MM.1S (cell line): ENCODE results near the gene FMN2.

Experiments used
- DNase-seq: peaks from one replicate; pipeline ENCODE4 v3.0.0-alpha.2; 2015
- H2AFZ ChIP-seq: fragments of 300-600 bp; sonication (generic); 2 replicates; pipeline ENCODE4 v1.6.0; 2016; ENCODE audit warnings: antibody characterized with exemption, low read length
- H3F3A ChIP-seq: fragments of 300-600 bp; sonication (generic); 2 replicates; pipeline ENCODE4 v1.6.1; 2016; ENCODE audit warnings: mild to moderate bottlenecking, antibody characterized with exemption, low read length, moderate library complexity, mixed read lengths; ENCODE audit not compliant: insufficient read depth
- H3K27ac ChIP-seq: fragments of 300-600 bp; sonication (generic); 2 replicates; pipeline ENCODE4 v1.5.1; 2016; ENCODE audit warnings: mild to moderate bottlenecking, low read length
- H3K27me3 ChIP-seq: fragments of 300-600 bp; sonication (generic); replicated peaks from 2 replicates; pipeline ENCODE4 v1.6.0; 2016; ENCODE audit warnings: low read length; ENCODE audit not compliant: insufficient read depth
- H3K36me3 ChIP-seq: fragments of 300-600 bp; sonication (generic); replicated peaks from 2 replicates; pipeline ENCODE4 v1.6.1; 2016; ENCODE audit warnings: mild to moderate bottlenecking, low read length, mixed read lengths; ENCODE audit not compliant: insufficient read depth
- H3K4me1 ChIP-seq: fragments of 300-600 bp; sonication (generic); 2 replicates; pipeline ENCODE4 v1.6.1; 2016; ENCODE audit warnings: low read length, mixed read lengths
- H3K4me2 ChIP-seq: fragments of 300-600 bp; sonication (generic); 2 replicates; pipeline ENCODE4 v1.6.0; 2016; ENCODE audit warnings: low read depth, low read length
- H3K4me3 ChIP-seq: fragments of 300-600 bp; sonication (generic); 2 replicates; pipeline ENCODE4 v1.5.1; 2016; ENCODE audit warnings: low read length, mixed read lengths
- H3K79me2 ChIP-seq: fragments of 300-600 bp; sonication (generic); 2 replicates; pipeline ENCODE4 v1.6.1; 2016; ENCODE audit warnings: mixed run types, low read length, mixed read lengths
- H3K9ac ChIP-seq: fragments of 300-600 bp; sonication (generic); 2 replicates; pipeline ENCODE4 v1.6.1; 2016; ENCODE audit warnings: low read length, mixed read lengths
- H3K9me2 ChIP-seq: fragments of 300-600 bp; sonication (generic); replicated peaks from 2 replicates; pipeline ENCODE4 v1.6.1; 2016; ENCODE audit warnings: mild to moderate bottlenecking, low read length, mixed read lengths; ENCODE audit not compliant: insufficient read depth
- H3K9me3 ChIP-seq: fragments of 300-600 bp; sonication (generic); replicated peaks from 2 replicates; pipeline ENCODE4 v1.6.1; 2016; ENCODE audit warnings: mild to moderate bottlenecking, low read length, mixed read lengths; ENCODE audit not compliant: insufficient read depth
- H4K20me1 ChIP-seq: fragments of 300-600 bp; sonication (generic); 2 replicates; pipeline ENCODE4 v1.6.1; 2016; ENCODE audit warnings: mild to moderate bottlenecking, low read length, moderate library complexity, mixed read lengths; ENCODE audit not compliant: insufficient read depth
- CTCF ChIP-seq: fragments of 300-600 bp; sonication (generic); IDR thresholded peaks from 2 replicates; pipeline ENCODE4 v1.5.1; 2016; ENCODE audit warnings: antibody characterized with exemption, low read length, mixed read lengths
- EZH2 ChIP-seq: fragments of 300-600 bp; sonication (generic); optimal IDR thresholded peaks from 2 replicates; pipeline ENCODE3; 2017; ENCODE audit warnings: low read depth, mild to moderate bottlenecking, antibody characterized with exemption, low read length, mixed read lengths
- EZH2phosphoT487 ChIP-seq: fragments of 300-600 bp; sonication (generic); IDR thresholded peaks from 2 replicates; pipeline ENCODE4 v1.6.1; 2018; ENCODE audit warnings: antibody characterized with exemption, low read length

Gene FMN2

DNA sequence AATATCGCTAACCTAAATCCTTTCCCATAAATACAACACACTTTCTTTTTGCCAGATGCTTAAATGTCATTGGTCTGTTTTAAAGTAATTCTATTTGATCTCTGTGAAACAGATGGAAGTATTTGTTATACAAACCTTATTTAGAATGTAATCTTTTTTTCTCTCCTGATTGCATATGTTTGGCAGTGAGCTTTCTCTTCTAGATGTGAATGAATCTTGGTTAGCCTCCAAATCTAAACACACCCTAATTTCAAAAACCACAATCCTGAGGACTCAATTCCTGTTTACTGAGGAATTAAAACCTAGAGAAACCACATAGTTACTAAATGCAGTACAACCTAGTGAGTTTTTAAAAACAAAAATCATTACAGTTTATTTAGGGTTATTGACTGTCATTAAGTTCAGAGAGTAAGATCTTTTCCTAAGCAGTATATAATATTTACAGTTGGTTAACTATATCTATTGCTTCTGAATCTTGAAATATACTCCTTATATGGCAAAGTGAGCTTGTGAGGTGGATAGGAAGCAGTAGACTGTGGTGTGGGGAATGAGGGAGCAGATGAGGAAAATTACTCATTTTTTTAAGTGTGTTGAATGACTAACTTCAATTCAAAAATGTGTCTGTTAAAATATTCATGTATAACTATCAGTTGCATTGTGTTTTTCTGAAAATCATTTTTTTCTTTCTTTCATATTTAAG lies 218.7 kb downstream of the FMN2 start:
- DNase-seq: no peak
- H3K4me3 ChIP-seq: no peak overlapping the region
- H3K9me3 ChIP-seq: no peaks in the 10 kb centered on the region
- no peaks in the 10 kb centered on the region for H4K20me1 ChIP-seq
- H2AFZ ChIP-seq: no peak overlapping the region
- no peaks in the 10 kb centered on the region for H3K4me1 ChIP-seq
- H3K9ac ChIP-seq: no peak overlapping the region
- H3K36me3 ChIP-seq: no peaks in the 10 kb centered on the region
- H3K9me2 ChIP-seq: no peaks in the 10 kb centered on the region
- no peaks in the 10 kb centered on the region for H3K27me3 ChIP-seq
- H3K27ac ChIP-seq: no peak overlapping the region
- no peaks in the 10 kb centered on the region for H3F3A ChIP-seq
- H3K4me2 ChIP-seq: no peak overlapping the region
- TF ChIP-seq EZH2phosphoT487: no peak
- no peak for TF ChIP-seq EZH2
- TF ChIP-seq CTCF: no peak
- no peaks in the 10 kb centered on the region for H3K79me2 ChIP-seq

- no peak overlapping the region for H3K9ac ChIP-seq
- no peak for DNase-seq
- no peaks in the 10 kb centered on the region for H3K4me1 ChIP-seq
- H3K4me3 ChIP-seq: no peak overlapping the region
- no peaks in the 10 kb centered on the region for H3K9me2 ChIP-seq
- TF ChIP-seq EZH2phosphoT487 (no peak), CTCF (no peak), EZH2 (no peak)
- no peaks in the 10 kb centered on the region for H3K79me2 ChIP-seq
- no peak overlapping the region for H3K4me2 ChIP-seq
- no peak overlapping the region for H3K27ac ChIP-seq
- H3K27me3 ChIP-seq: no peaks in the 10 kb centered on the region
- no peaks in the 10 kb centered on the region for H3K9me3 ChIP-seq
- H3K36me3 ChIP-seq: no peaks in the 10 kb centered on the region
- H3F3A ChIP-seq: no peaks in the 10 kb centered on the region
- no peaks in the 10 kb centered on the region for H4K20me1 ChIP-seq
- no peak overlapping the region for H2AFZ ChIP-seq
Observed at GRCh38 chr1:240312872-240313271, 221.2 kb downstream of the FMN2 start.

GRCh38 chr1:240314845-240315801 lies 223.4 kb downstream of the FMN2 start:
- TF ChIP-seq EZH2phosphoT487 (no peak), EZH2 (no peak), CTCF (no peak)
- H3K4me2 ChIP-seq: no peak overlapping the region
- no peak overlapping the region for H3K4me3 ChIP-seq
- H3F3A ChIP-seq: no peaks in the 10 kb centered on the region
- H3K9me3 ChIP-seq: no peaks in the 10 kb centered on the region
- H3K79me2 ChIP-seq: no peaks in the 10 kb centered on the region
- H3K27me3 ChIP-seq: no peaks in the 10 kb centered on the region
- no peak overlapping the region for H3K27ac ChIP-seq
- H3K9ac ChIP-seq: no peak overlapping the region
- H3K9me2 ChIP-seq: no peaks in the 10 kb centered on the region
- DNase-seq: no peak
- no peak overlapping the region for H2AFZ ChIP-seq
- no peaks in the 10 kb centered on the region for H4K20me1 ChIP-seq
- no peaks in the 10 kb centered on the region for H3K36me3 ChIP-seq
- H3K4me1 ChIP-seq: no peaks in the 10 kb centered on the region
